GM19351 (cell line): ENCODE results near the gene GTPBP8.
"Not testable (repeated sequence)": the region's sequence is repeated elsewhere in the genome, so short reads cannot be mapped to it uniquely, and the experiment has no call there.

ENCODE experiments used
- ATAC-seq: cut with Tn5 transposase; IDR thresholded peaks from one replicate; pipeline ENCODE4 v1.9.1; 2021; ENCODE audit warnings: mild to moderate bottlenecking, moderate library complexity; ENCODE audit not compliant: unreplicated experiment

GTPBP8 gene

GRCh38 chr3:112995800-112996199, 5.0 kb downstream of the GTPBP8 start:
- no peak for ATAC-seq

GRCh38 chr3:113000691-113001090, 9.9 kb downstream of the GTPBP8 start:
- no peak for ATAC-seq

GRCh38 chr3:113002037-113002436, 11.3 kb downstream of the GTPBP8 start:
- ATAC-seq: no peak

GRCh38 chr3:113002679-113003078, 11.9 kb downstream of the GTPBP8 start:
- no peak for ATAC-seq

- no peak for ATAC-seq
Measured at GRCh38 chr3:113005611-113006010, 14.8 kb downstream of the GTPBP8 start.

GRCh38 chr3:113006359-113007056, 15.7 kb downstream of the GTPBP8 start:
- ATAC-seq: no peak

GRCh38 chr3:113008117-113008516, 17.3 kb downstream of the GTPBP8 start:
- no peak for ATAC-seq

GRCh38 chr3:113013593-113013992, 22.8 kb downstream of the GTPBP8 start:
- ATAC-seq: no peak

GRCh38 chr3:113018536-113019181, 27.9 kb downstream of the GTPBP8 start:
- ATAC-seq: no peak

GRCh38 chr3:113019182-113020137, 28.7 kb downstream of the GTPBP8 start:
- peak; percentile 87 for ATAC-seq

GRCh38 chr3:113021471-113021870, 30.7 kb downstream of the GTPBP8 start:
- ATAC-seq: no peak

GRCh38 chr3:113034011-113034410, 43.2 kb downstream of the GTPBP8 start:
- no peak for ATAC-seq

- ATAC-seq: peak; percentile 75
Measured at GRCh38 chr3:113035387-113035982, 44.7 kb downstream of the GTPBP8 start.

GRCh38 chr3:113038328-113038727, 47.5 kb downstream of the GTPBP8 start:
- no peak for ATAC-seq

- no peak for ATAC-seq
Measured at GRCh38 chr3:113039546-113039945, 48.8 kb downstream of the GTPBP8 start.

GRCh38 chr3:113040231-113040630, 49.4 kb downstream of the GTPBP8 start:
- no peak for ATAC-seq

GRCh38 chr3:113043686-113044085, 52.9 kb downstream of the GTPBP8 start:
- no peak for ATAC-seq

- not testable (repeated sequence) for ATAC-seq
Measured at GRCh38 chr3:113046186-113046965, 55.6 kb downstream of the GTPBP8 start.

- ATAC-seq: peak; percentile 97
Measured at GRCh38 chr3:113051302-113051711, 60.5 kb downstream of the GTPBP8 start.
